SK-N-MC (cell line): ENCODE data around the gene FUT9.

Source experiments
- EZH2 ChIP-seq: fragments of 200-600 bp; sonication (generic); IDR thresholded peaks from one replicate; pipeline ENCODE4 v1.6.1; 2017; ENCODE audit warnings: antibody characterized with exemption
- POLR2AphosphoS5 ChIP-seq: IDR thresholded peaks from 2 replicates; pipeline ENCODE4 v1.6.1; 2012; ENCODE audit warnings: mild to moderate bottlenecking, low read depth, low read length, borderline replicate concordance

DNA sequence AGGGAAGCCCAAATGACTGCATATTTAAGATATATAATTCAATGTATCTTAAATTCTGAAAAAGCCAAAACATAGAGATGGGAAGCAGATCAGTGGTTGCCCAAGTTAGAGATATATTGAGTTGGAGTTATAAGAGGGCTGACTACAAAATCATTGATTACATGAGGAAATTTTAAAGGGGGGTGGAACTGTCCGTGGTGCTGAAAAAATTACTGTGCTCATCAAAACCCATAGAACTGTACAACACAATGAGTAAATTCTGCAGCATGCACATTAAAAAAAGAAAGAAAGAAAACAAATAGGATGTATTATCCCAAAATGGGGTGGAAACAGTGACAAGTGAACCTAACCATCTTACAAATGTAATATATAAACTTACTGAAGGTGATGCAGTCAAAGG, 100.9 kb downstream of the FUT9 start:
- TF ChIP-seq EZH2: no peak
- TF ChIP-seq POLR2AphosphoS5: no peak
